ENCODE results near the gene MTRR. TPM values are rescaled to one million over a fixed set of nuclear protein-coding genes. Genes with fewer than 3 reads are reported as not detected.

MTRR gene
- total RNA-seq, 1 experiment from 2014 or later = 72.6 TPM

GRCh38 chr5:7852988-7853387 lies 16.0 kb upstream of the MTRR start:
- BruUV-seq (replicated peaks) = no TSS peak
- Histone ChIP-seq H4K20me1 (ENCODE audit: insufficient read depth) (no peaks in the 10 kb centered on the region), H3K27ac (no peak overlapping the region), H3K79me2 (ENCODE audit: low read depth) (no peaks in the 10 kb centered on the region), H3K4me1 (replicated peaks; ENCODE audit: insufficient read depth) (0 out of 2 replicates have a peak, but pooled peaks cover 3% of the 10 kb centered on the region), H3K9me3 (ENCODE audit: insufficient read depth, low read depth) (no peaks in the 10 kb centered on the region; the same call in 1 of the 2 replicates), H3K27me3 (ENCODE audit: insufficient read depth, low read depth) (peaks cover 25% of the 10 kb centered on the region), H3K4me2 (peak overlapping the region; percentile 6; the same call in 1 of the 2 replicates), H3K4me3 (no peak overlapping the region), H3K36me3 (ENCODE audit: low read depth) (no peaks in the 10 kb centered on the region), H3K9me2 (ENCODE audit: insufficient read depth) (no peaks in the 10 kb centered on the region; the same call in 1 of the 2 replicates), H2AFZ (peak overlapping the region; percentile 20; the same call in 1 of the 2 replicates), H3F3A (ENCODE audit: insufficient read depth, low read depth) (no peaks in the 10 kb centered on the region)
- TF ChIP-seq CTCF (conservative IDR thresholded peaks at IDR 0.05) (no peak), EZH2 (IDR thresholded peaks at IDR 0.05; ENCODE audit: low read depth) (no peak)
- ChIA-PET CTCF (no interaction called here), POLR2A (ENCODE audit: unreplicated experiment) (interaction anchor here (0.6 kb wide), 1 partner anchor 481 kb away, joined by 3 read pairs; no protein-coding TSS in a partner anchor)
- no peak for DNase-seq
- intact Hi-C loops (cut with micrococcal nuclease; ENCODE audit: unreplicated experiment) = no loop called here

DNA sequence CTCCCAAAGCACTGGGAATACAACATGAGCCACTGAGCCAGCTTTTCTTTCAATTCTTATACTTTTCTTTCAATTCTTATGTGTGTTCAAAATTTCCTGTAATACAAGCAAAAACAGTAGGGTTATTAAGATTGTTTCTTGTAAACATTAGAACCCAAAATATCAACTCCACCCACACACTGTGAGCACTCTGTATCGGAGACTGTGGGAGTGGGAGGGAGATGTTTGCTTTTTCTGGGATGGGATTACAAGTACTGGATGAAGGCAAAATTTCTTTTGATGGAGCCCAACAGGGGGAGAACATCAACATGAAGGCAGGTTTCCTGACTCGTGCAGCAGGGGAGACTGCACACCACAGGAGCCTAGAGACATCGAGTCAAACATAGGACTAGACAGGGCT lies 13.3 kb upstream of the MTRR start:
- peaks cover 9% of the 10 kb centered on the region; the same call in 1 of the 2 replicates for H3K36me3 ChIP-seq (ENCODE audit: low read depth)
- no peak overlapping the region for H2AFZ ChIP-seq
- TF ChIP-seq EZH2 (IDR thresholded peaks at IDR 0.05; ENCODE audit: low read depth) (no peak), CTCF (conservative IDR thresholded peaks at IDR 0.05) (no peak)
- ChIA-PET POLR2A (ENCODE audit: unreplicated experiment) (no interaction called here), CTCF (interaction anchor here (0.7 kb wide), 1 partner anchor 138 kb away, joined by 8 read pairs; no protein-coding TSS in a partner anchor)
- BruUV-seq (replicated peaks) = no TSS peak
- DNase-seq = no peak
- no peak overlapping the region for H3K4me3 ChIP-seq
- H3K4me1 ChIP-seq (replicated peaks; ENCODE audit: insufficient read depth) = 0 out of 2 replicates have a peak, but pooled peaks cover 6% of the 10 kb centered on the region
- H3F3A ChIP-seq (ENCODE audit: insufficient read depth, low read depth) = no peaks in the 10 kb centered on the region
- intact Hi-C loops (cut with micrococcal nuclease; ENCODE audit: unreplicated experiment) = loop anchor here (5.0 kb wide), 2 partner anchors 593 to 1088 kb away; no protein-coding TSS in a partner anchor
- H3K9me2 ChIP-seq (ENCODE audit: insufficient read depth) = no peaks in the 10 kb centered on the region; the same call in 1 of the 2 replicates
- no peaks in the 10 kb centered on the region for H3K79me2 ChIP-seq (ENCODE audit: low read depth)
- no peak overlapping the region for H3K27ac ChIP-seq
- H4K20me1 ChIP-seq (ENCODE audit: insufficient read depth) = no peaks in the 10 kb centered on the region
- H3K9me3 ChIP-seq (ENCODE audit: insufficient read depth, low read depth) = no peaks in the 10 kb centered on the region
- no peak overlapping the region for H3K4me2 ChIP-seq
- H3K27me3 ChIP-seq (ENCODE audit: insufficient read depth, low read depth) = peaks cover 12% of the 10 kb centered on the region; the same call in 1 of the 2 replicates

GRCh38 chr5:7856855-7857254 lies 12.1 kb upstream of the MTRR start:
- Histone ChIP-seq H3K4me2 (no peak overlapping the region), H2AFZ (no peak overlapping the region), H4K20me1 (ENCODE audit: insufficient read depth) (no peaks in the 10 kb centered on the region), H3K79me2 (ENCODE audit: low read depth) (no peaks in the 10 kb centered on the region), H3K27ac (no peak overlapping the region), H3K27me3 (ENCODE audit: insufficient read depth, low read depth) (peaks cover 12% of the 10 kb centered on the region; the same call in 1 of the 2 replicates), H3F3A (ENCODE audit: insufficient read depth, low read depth) (no peaks in the 10 kb centered on the region), H3K9me2 (ENCODE audit: insufficient read depth) (no peaks in the 10 kb centered on the region; the same call in 1 of the 2 replicates), H3K9me3 (ENCODE audit: insufficient read depth, low read depth) (no peaks in the 10 kb centered on the region), H3K4me1 (replicated peaks; ENCODE audit: insufficient read depth) (0 out of 2 replicates have a peak, but pooled peaks cover 6% of the 10 kb centered on the region), H3K4me3 (no peak overlapping the region), H3K36me3 (ENCODE audit: low read depth) (peaks cover 9% of the 10 kb centered on the region; the same call in 1 of the 2 replicates)
- BruUV-seq (replicated peaks) = no TSS peak
- no peak for TF ChIP-seq EZH2 (IDR thresholded peaks at IDR 0.05; ENCODE audit: low read depth)
- TF ChIP-seq CTCF (conservative IDR thresholded peaks at IDR 0.05) = peak; percentile 68
- POLR2A ChIA-PET (ENCODE audit: unreplicated experiment) = no interaction called here
- intact Hi-C loops (cut with micrococcal nuclease; ENCODE audit: unreplicated experiment) = loop anchor here (5.0 kb wide), 2 partner anchors 595 to 1090 kb away; no protein-coding TSS in a partner anchor
- peak in 1 of 2 experiments; percentile 25 for DNase-seq
- CTCF ChIA-PET = no interaction called here

All from PC-9 (cell line).